Mesenteric fat pad (tissue), 1 donor: ENCODE data around the gene DNLZ. TPM values are rescaled to one million over a fixed set of nuclear protein-coding genes. Genes with fewer than 3 reads are reported as not detected.

Experiments
- DNase-seq: peaks from one replicate; pipeline ENCODE4 v3.0.0-alpha.2; 2020; ENCODE audit warnings: low spot score
- total RNA-seq: library from RNA; stranded (reverse); fragmentation: NEBNext Ultra II Directional; extraction: Animal tissue kit (Norgen Biotek cat#: 25700); gene quantifications from one replicate; pipeline ENCODE4 v1.2.1, GENCODE V29; 2021
- donor health status: DM: yes; HTN: yes; CAD: no.

Gene DNLZ
- total RNA-seq, 1 donor from 2014 or later, result 22.6 TPM

GRCh38 chr9:136396219-136396515 lies 32.6 kb upstream of the DNLZ start:
- no peak for DNase-seq

GRCh38 chr9:136395345-136396218 lies 32.0 kb upstream of the DNLZ start:
- DNase-seq, result no peak

GRCh38 chr9:136395020-136395340 lies 31.4 kb upstream of the DNLZ start:
- DNase-seq, result no peak

DNA sequence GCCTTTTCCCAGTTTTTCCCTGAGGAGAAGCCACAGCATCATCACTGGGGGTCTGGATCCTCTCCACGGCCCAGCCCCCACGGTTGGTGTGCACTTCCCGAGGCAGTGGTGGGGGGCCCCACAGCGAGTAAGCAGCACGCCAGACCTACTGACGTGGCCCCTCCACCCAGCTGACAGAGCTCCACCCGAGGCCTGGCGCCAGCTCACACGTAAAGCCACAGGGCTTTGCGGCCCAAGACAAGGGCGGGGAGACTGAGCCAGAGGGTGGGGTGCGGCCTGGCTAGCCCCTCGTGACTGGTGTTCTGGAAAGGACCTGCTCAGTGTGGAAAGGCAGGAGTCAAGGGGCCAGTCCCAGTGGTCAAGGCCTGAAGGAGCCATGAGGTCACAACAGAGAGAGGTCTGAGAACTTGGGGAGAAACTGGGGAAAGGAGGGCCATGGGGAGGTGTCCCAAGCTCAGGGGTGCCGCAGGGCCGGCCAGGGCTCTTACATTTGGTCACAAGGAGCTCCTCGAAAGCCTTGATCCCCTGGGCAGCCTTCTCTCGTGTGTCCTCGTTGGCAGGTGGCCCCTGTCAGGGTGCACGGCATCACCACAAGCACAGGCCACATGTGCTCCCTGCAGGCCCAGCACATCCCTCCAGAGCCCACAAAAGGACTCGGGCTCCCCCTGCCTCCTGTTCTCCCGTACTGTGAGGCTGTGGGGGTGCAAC lies 30.9 kb upstream of the DNLZ start:
- no peak for DNase-seq

GRCh38 chr9:136393531-136393930 lies 30.0 kb upstream of the DNLZ start:
- no peak for DNase-seq

DNA sequence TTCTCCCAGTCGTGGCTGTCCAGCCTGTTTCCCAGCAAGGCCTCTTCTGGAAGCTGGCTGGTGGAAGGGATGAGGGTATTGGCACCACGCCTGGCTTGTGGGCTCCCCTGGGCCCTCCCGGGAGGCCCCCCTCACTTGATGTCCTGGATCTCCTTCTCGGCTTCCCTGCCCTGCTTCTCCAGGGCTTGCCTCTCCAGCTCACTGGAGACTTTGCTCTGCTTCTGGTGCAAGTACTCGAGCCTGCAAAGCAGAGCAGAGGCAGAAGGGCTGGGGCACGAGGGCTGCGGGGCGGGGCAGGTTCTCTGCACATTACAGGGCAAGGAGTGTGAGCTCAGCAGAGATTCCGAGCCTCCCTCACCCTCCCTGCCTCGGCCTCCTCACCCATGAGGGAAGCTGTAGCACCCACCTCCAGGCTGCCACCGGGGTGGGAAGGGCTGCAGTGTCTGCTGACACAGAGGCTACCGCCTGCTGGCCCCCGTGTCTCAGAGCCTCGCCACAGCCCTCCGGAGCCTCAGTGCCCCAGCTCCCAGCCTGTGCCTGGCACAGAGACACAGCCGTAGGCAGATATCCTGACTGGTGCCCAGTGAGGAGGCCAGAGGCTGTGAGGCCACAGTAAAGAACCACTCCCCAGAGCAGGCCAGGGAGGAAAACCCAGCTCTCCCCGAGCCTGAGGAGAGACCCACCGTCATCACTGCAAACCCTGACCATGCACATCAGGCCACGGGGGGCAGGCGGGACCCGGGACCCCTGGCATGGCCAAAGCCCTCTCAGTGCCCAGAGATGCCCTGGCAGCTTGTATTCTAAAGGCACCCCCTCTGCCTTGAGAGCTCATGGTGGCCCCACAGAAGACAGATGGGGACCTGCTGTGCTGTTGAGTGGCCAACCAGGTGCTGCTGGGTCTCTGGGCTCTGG lies 29.2 kb upstream of the DNLZ start:
- DNase-seq, result no peak

DNA sequence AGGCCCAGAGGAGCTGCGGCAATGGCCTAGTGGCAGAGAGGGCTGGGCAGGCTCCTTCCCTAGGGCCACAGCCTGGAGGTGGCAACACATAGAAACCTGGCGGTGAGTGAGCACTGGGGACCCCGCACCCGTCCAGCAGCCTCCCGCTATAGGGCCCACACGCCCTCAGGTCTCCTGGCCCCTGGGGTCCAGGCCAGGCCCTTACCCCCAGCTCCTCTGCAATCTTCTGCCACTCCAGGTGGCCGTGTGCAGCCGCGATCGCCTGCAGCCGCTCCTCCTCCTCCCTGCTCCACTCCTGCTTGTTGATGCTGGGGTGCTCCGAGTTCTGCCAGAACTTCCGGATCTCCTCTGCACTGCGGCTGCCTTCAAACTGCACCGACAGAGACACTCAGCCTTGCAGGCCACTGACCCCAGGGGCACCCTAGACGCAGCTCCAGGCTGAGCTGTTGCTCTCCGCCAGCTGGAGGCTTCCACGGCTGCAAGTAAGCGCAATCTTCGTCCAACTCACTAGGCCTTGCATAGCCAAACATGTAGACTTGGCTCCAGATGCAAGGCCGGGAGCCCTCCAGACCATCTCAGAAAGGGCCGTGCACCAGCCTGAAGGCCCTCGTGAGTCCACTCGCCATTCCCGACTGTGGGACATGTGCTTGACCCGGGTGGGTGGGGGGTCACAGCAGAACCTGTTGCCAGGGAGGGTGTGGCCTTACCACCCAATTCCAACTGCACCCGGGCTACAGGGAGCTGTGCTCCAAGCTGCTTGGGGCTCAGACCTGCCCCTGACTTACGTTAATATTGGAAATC lies 28.4 kb upstream of the DNLZ start:
- DNase-seq, result no peak

DNA sequence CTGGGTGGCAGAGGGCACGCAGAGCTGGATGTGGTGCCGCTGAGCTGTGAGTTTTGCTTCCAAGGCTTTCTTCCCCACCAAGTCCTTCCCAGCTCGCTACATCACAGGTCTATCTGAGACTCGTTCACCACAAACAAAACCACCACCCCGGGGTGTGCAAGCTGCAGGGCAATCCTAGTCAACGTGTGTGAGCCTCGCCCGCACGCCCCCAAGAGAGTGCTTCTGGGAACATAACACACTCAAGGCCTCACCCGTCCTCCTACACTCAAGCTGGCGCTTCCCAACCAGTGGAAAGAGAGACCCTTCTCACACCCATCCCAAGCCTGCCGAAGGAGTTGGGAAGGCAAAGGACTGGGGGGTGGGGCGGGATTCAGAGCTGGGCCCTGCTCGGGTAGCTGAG lies 25.9 kb upstream of the DNLZ start:
- DNase-seq, result no peak

DNA sequence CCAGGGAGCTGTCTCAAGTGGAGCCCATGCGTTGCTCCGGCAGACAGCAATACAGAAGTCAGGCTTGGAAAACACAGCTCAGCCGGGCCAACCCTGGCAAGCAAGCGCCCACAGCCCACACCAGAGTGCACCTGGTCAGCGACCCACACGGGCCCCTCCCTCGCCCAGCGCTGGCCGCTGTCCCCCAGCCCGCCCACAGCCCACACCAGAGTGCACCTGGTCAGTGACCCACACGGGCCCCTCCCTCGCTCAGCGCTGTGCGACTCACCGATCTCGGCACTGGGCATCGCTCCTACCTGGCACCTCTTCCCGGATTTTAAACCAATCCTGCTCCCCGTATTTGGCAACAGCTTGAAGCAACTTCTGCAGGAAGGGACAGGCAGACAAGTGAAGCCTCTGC lies 23.7 kb upstream of the DNLZ start:
- DNase-seq, result no peak

GRCh38 chr9:136386018-136386417 lies 22.5 kb upstream of the DNLZ start:
- DNase-seq, result no peak

- DNase-seq, result no peak
These were observed 21.5 kb upstream of the DNLZ start for GRCh38 chr9:136385015-136385414.

DNA sequence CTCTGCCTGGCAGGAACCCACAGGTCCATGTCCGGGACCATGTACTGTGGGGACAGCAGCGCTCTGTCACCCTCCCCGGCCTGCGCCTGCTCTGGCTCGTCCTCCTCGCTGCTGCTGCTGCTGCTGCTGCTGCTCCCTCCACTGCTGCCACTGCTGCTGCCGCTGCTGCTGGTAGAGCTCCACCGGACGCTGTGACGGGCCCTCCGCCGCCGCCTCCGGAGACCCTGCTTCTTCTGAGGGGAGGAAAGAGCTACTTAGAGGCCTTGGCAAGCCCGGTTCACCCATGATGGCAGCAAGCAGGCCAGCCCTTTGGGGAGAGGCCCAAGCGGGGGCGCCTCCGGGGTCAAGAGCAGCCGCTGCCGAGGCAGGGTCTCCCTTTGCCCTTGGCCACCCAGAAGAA lies 19.9 kb upstream of the DNLZ start:
- DNase-seq, result no peak

DNA sequence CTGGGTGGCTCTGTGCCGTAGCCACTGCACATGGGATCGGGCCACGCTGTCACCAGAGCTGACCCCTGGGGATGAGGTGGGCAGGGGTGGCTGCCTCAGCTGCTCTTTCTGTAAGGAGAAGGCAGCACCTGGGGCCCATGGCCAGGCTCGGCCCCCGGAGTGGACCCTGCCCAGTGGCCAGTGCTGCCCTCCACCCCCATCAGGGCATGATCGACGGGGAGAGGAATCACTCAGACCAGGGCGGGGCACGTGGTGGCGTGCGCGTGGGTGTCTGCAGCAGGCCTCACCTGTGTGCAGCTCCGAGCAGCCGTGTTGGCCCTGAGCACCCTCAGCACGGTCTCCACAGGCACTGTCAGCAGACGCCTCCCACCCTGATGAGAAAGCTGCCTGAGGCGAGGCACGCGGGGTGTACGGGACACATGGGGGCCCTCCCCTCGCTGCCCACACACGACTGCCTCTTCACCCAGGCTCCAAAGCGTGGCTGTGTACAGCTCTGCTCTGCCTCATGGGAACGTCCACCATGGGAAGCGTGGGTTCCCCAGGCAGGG lies 18.5 kb upstream of the DNLZ start:
- no peak for DNase-seq

DNA sequence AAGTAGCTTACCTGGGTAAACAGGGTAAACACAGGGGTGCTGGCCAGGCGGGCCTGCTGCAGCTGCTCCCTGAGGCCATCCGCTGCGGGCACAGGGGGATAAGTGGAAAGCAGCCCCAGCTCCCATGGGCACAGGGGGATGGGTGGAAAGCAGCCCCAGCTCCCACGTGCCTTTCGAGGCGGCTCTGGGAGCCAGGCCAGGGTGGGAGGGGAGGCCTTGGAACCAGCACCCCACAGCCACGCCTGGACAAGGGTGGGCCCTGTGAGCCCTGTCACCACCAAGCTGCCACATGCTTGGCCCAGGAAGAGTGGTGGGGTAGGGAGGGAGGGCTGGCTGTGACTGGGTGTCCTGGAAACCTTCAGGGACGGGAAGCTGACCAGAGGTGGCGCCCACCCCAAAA lies 17.8 kb upstream of the DNLZ start:
- no peak for DNase-seq

GRCh38 chr9:136380381-136380780 lies 16.8 kb upstream of the DNLZ start:
- no peak for DNase-seq

GRCh38 chr9:136379891-136380290 lies 16.3 kb upstream of the DNLZ start:
- no peak for DNase-seq

GRCh38 chr9:136379401-136379800 lies 15.9 kb upstream of the DNLZ start:
- DNase-seq, result no peak

- DNase-seq, result no peak
These were observed 15.4 kb upstream of the DNLZ start for GRCh38 chr9:136379003-136379287.

- no peak for DNase-seq
These were observed 14.8 kb upstream of the DNLZ start for GRCh38 chr9:136378170-136379002.
